Parathyroid adenoma (tissue), 2 donors: ENCODE results near the gene INTU.
A peak's percentile ranks its signal among the peaks of the same experiment; 100 is the strongest.

Experiments
- H2AFZ ChIP-seq: fragments of 300-600 bp; sonication (generic); one replicate; pipeline ENCODE4 v1.7.0; 2017; ENCODE audit warnings: antibody characterized with exemption, mild to moderate bottlenecking
- H3K27ac ChIP-seq: fragments of 300-600 bp; sonication (generic); one replicate; pipeline ENCODE4 v1.7.0; 2017
- H3K27me3 ChIP-seq: fragments of 300-600 bp; sonication (generic); one replicate; pipeline ENCODE4 v1.7.0; 2017; ENCODE audit warnings: low read length; ENCODE audit not compliant: control insufficient read depth, insufficient read depth
- H3K36me3 ChIP-seq: fragments of 300-600 bp; sonication (generic); one replicate; pipeline ENCODE4 v1.7.0; 2017; ENCODE audit warnings: low read length; ENCODE audit not compliant: control insufficient read depth, insufficient read depth
- H3K4me1 ChIP-seq: fragments of 300-600 bp; sonication (generic); one replicate; pipeline ENCODE4 v1.7.0; 2017; ENCODE audit warnings: control low read depth
- H3K4me2 ChIP-seq: fragments of 300-600 bp; sonication (generic); one replicate; pipeline ENCODE4 v1.7.0; 2017; ENCODE audit warnings: low read length
- H3K4me3 ChIP-seq: fragments of 300-600 bp; sonication (generic); one replicate; pipeline ENCODE4 v1.7.0; 2017; ENCODE audit warnings: low read depth, low read length
- H3K79me2 ChIP-seq: fragments of 300-600 bp; sonication (generic); one replicate; pipeline ENCODE4 v1.7.0; 2017; ENCODE audit warnings: control low read depth
- H3K9ac ChIP-seq: fragments of 300-600 bp; sonication (generic); one replicate; pipeline ENCODE4 v1.7.0; 2017; ENCODE audit warnings: mild to moderate bottlenecking
- H3K9me3 ChIP-seq: fragments of 300-600 bp; sonication (generic); one replicate; pipeline ENCODE4 v1.7.0; 2017; ENCODE audit warnings: low read length; ENCODE audit not compliant: control insufficient read depth
- TF ChIP-seq, protein P1 (sequence below): fragments of 300-600 bp; sonication (generic); IDR thresholded peaks from one replicate; pipeline ENCODE4 v1.7.0; 2017; ENCODE audit warnings: antibody characterized with exemption, mild to moderate bottlenecking
- donor health status: primary hyperparathyroidism.

INTU gene

GRCh38 chr4:127616898-127617297, 15.9 kb upstream of the INTU start:
- no peak overlapping the region for H3K27ac ChIP-seq
- no peaks in the 10 kb centered on the region for H3K79me2 ChIP-seq
- H3K4me2 ChIP-seq: no peak overlapping the region
- H3K4me1 ChIP-seq: no peaks in the 10 kb centered on the region
- H3K4me3 ChIP-seq: no peak overlapping the region
- TF ChIP-seq, protein P1, sequence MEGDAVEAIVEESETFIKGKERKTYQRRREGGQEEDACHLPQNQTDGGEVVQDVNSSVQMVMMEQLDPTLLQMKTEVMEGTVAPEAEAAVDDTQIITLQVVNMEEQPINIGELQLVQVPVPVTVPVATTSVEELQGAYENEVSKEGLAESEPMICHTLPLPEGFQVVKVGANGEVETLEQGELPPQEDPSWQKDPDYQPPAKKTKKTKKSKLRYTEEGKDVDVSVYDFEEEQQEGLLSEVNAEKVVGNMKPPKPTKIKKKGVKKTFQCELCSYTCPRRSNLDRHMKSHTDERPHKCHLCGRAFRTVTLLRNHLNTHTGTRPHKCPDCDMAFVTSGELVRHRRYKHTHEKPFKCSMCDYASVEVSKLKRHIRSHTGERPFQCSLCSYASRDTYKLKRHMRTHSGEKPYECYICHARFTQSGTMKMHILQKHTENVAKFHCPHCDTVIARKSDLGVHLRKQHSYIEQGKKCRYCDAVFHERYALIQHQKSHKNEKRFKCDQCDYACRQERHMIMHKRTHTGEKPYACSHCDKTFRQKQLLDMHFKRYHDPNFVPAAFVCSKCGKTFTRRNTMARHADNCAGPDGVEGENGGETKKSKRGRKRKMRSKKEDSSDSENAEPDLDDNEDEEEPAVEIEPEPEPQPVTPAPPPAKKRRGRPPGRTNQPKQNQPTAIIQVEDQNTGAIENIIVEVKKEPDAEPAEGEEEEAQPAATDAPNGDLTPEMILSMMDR: no peak
- no peaks in the 10 kb centered on the region for H3K9me3 ChIP-seq
- H2AFZ ChIP-seq: no peak overlapping the region
- no peak overlapping the region for H3K9ac ChIP-seq
- H3K27me3 ChIP-seq: no peaks in the 10 kb centered on the region
- no peaks in the 10 kb centered on the region for H3K36me3 ChIP-seq

- Histone ChIP-seq H3K79me2 (no peaks in the 10 kb centered on the region), H3K4me3 (no peak overlapping the region)
- TF ChIP-seq, protein P1: no peak
Measured at GRCh38 chr4:127618427-127618826, 14.3 kb upstream of the INTU start.

DNA sequence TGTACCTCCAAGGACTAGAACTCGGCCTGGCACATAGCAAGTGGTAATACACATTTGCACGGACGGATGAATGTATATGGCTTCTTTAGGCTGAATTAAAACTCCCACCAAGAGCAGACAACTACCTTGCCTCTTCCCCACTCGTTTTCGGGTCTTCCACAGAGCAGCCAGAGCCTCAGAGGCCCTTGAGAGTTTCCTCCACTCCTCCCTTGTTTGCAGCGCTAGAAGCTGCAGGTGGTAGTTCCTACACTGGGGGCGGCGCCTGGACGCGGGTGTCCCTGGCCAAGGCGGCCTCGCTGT, 10.2 kb upstream of the INTU start:
- Histone ChIP-seq H3K27me3 (no peaks in the 10 kb centered on the region), H3K4me1 (no peaks in the 10 kb centered on the region), H2AFZ (peak overlapping the region; percentile 83), H3K4me3 (peak overlapping the region; percentile 51), H3K9ac (no peak overlapping the region), H3K4me2 (peak overlapping the region; percentile 66), H3K27ac (no peak overlapping the region), H3K9me3 (no peaks in the 10 kb centered on the region), H3K36me3 (no peaks in the 10 kb centered on the region), H3K79me2 (no peaks in the 10 kb centered on the region)
- TF ChIP-seq, protein P1: no peak

More at GRCh38 chr4:127618427-127618826, 14.3 kb upstream of the INTU start:
- H3K4me2 ChIP-seq: no peak overlapping the region
- H3K27me3 ChIP-seq: no peaks in the 10 kb centered on the region
- no peaks in the 10 kb centered on the region for H3K4me1 ChIP-seq
- H3K36me3 ChIP-seq: no peaks in the 10 kb centered on the region
- no peak overlapping the region for H2AFZ ChIP-seq
- H3K9ac ChIP-seq: no peak overlapping the region
- H3K9me3 ChIP-seq: no peaks in the 10 kb centered on the region
- no peak overlapping the region for H3K27ac ChIP-seq

DNA sequence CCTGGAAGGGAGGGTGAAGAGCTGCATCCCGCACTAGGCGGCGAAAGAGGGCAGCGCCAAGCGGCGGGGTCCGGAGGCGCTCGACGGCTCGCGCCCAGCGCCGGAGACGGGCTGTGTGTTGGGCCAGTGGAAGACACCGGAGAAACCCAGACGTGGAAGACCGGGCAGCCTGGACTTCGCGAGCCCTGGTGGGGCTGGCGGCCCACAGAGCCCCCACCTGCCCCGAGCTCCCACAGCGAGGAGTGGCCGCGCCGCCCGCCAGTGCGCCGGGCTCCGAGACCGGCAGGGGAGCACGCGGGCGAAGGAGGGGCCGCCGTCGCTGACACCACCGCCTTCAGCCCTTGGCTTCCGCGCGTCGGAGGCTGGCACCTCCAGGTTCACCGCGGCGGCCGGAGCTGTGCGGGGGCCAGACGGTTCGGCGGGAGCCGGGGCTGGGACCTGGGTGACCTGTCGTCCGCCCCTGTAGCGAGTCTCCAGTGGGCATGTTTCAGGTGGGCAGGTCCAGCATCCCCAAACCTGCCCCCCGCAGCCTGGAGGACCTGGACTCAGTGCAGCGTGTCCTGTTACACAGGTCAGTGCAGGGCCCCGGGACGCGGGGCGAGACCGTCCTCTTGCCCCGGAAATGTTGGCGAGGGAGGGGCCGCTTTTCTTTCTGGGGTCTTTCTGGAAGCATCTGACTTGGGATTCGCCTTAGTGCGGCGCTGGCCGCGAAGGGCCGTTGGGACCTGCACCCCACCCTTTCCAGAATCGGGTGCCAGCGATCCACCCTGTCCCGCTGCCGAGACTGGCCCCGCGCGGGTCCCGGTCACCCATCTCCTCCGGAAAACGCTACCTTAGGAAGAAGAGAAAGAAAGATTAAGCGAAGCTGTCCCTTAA, 9.6 kb upstream of the INTU start:
- Histone ChIP-seq H3K79me2 (no peaks in the 10 kb centered on the region), H3K9ac (no peak overlapping the region), H3K9me3 (no peaks in the 10 kb centered on the region), H3K27ac (no peak overlapping the region), H3K4me2 (peak overlapping the region; percentile 66), H3K27me3 (no peaks in the 10 kb centered on the region), H2AFZ (peak overlapping the region; percentile 83), H3K36me3 (no peaks in the 10 kb centered on the region), H3K4me3 (peak overlapping the region; percentile 51), H3K4me1 (no peaks in the 10 kb centered on the region)
- TF ChIP-seq, protein P1: peak; percentile 13

DNA sequence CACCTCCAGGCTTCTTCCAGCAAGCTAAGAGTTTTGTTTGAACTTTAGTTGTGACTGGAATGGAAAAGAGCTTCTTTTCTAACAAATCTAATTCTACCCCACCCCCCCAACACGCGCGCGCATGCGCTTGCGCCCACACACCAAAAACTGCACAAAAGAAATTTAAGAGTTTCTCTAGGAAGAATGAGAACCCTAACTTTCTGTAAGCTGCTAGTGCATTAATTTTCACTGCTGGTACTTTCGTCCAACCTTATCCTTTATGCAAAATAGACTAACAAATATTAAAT, 9.0 kb upstream of the INTU start:
- H3K4me1 ChIP-seq: no peaks in the 10 kb centered on the region
- no peaks in the 10 kb centered on the region for H3K27me3 ChIP-seq
- no peak overlapping the region for H3K9ac ChIP-seq
- no peaks in the 10 kb centered on the region for H3K79me2 ChIP-seq
- H3K36me3 ChIP-seq: no peaks in the 10 kb centered on the region
- peak overlapping the region; percentile 51 for H3K4me3 ChIP-seq
- peak overlapping the region; percentile 66 for H3K4me2 ChIP-seq
- TF ChIP-seq, protein P1: no peak
- peak overlapping the region; percentile 83 for H2AFZ ChIP-seq
- no peak overlapping the region for H3K27ac ChIP-seq
- H3K9me3 ChIP-seq: no peaks in the 10 kb centered on the region
